ENCODE results near the gene PNLDC1.

Gene PNLDC1

GRCh38 chr6:159800141-159800865 is at the start of gene PNLDC1:
Gene PNLDC1, plus strand, starts transcription at chr6:159800276. Its CDS starts 32 bp downstream, at chr6:159800308.
- DNase-seq: no peak

- DNase-seq: no peak
Measured at GRCh38 chr6:159751448-159751847, 48.6 kb upstream of the PNLDC1 start.

- no peak for DNase-seq
Measured at GRCh38 chr6:159753081-159753872, 46.8 kb upstream of the PNLDC1 start.

GRCh38 chr6:159754401-159754800 is 45.7 kb upstream of the PNLDC1 start:
- DNase-seq: no peak

GRCh38 chr6:159754959-159755914 is 44.8 kb upstream of the PNLDC1 start:
- no peak for DNase-seq

GRCh38 chr6:159756508-159756907 is 43.6 kb upstream of the PNLDC1 start:
- DNase-seq: no peak

GRCh38 chr6:159758031-159759001 is 41.8 kb upstream of the PNLDC1 start:
- DNase-seq: no peak

- no peak for DNase-seq
Measured at GRCh38 chr6:159759645-159760044, 40.4 kb upstream of the PNLDC1 start.

GRCh38 chr6:159760602-159761057 is 39.4 kb upstream of the PNLDC1 start:
- no peak for DNase-seq

GRCh38 chr6:159761129-159761872 is 38.8 kb upstream of the PNLDC1 start:
- DNase-seq: no peak

- DNase-seq: peak; percentile 95
Measured at GRCh38 chr6:159761873-159762680, 38.0 kb upstream of the PNLDC1 start, which contains the start of gene ACAT2. Gene ACAT2, plus strand, starts transcription at chr6:159762045. Its CDS starts 43 bp downstream, at chr6:159762088.

GRCh38 chr6:159762681-159763293 is 37.3 kb upstream of the PNLDC1 start:
- DNase-seq: peak; percentile 68

- no peak for DNase-seq
Measured at GRCh38 chr6:159766906-159767305, 33.2 kb upstream of the PNLDC1 start.

- no peak for DNase-seq
Measured at GRCh38 chr6:159769470-159769869, 30.6 kb upstream of the PNLDC1 start.

- no peak for DNase-seq
Measured at GRCh38 chr6:159772196-159772595, 27.9 kb upstream of the PNLDC1 start.

GRCh38 chr6:159777240-159777904 is 22.7 kb upstream of the PNLDC1 start:
- no peak for DNase-seq

GRCh38 chr6:159778131-159778530 is 21.9 kb upstream of the PNLDC1 start:
- no peak for DNase-seq

GRCh38 chr6:159778542-159779103 is 21.5 kb upstream of the PNLDC1 start:
- DNase-seq: no peak

GRCh38 chr6:159788276-159788675 is 11.8 kb upstream of the PNLDC1 start:
- DNase-seq: no peak

Data from CD4-positive, alpha-beta T cell treated with Interleukin-21 for 1 hour (primary cell).